ENCODE data around the gene SKIL.
"Not testable (repeated sequence)": the region's sequence is repeated elsewhere in the genome, so short reads cannot be mapped to it uniquely, and the experiment has no call there.

The SKIL gene

GRCh38 chr3:170323331-170323730 is 34.2 kb upstream of the SKIL start:
- Histone ChIP-seq H3K4me3 (ENCODE audit: low read length, poor library complexity, severe bottlenecking) (no peak overlapping the region), H3K36me3 (ENCODE audit: insufficient read depth, low read length) (no peaks in the 10 kb centered on the region), H4K20me1 (ENCODE audit: insufficient read depth, low read length, poor library complexity, severe bottlenecking) (no peaks in the 10 kb centered on the region), H3K4me2 (ENCODE audit: low read depth, low read length, poor library complexity, severe bottlenecking) (no peak overlapping the region), H3K79me2 (ENCODE audit: insufficient read depth, low read length) (no peaks in the 10 kb centered on the region), H3K27me3 (ENCODE audit: insufficient read depth, low read length, poor library complexity, severe bottlenecking) (no peaks in the 10 kb centered on the region), H3F3A (ENCODE audit: low read depth) (no peaks in the 10 kb centered on the region), H2AFZ (ENCODE audit: low read length) (no peak overlapping the region), H3K9ac (ENCODE audit: low read depth, low read length, poor library complexity, severe bottlenecking) (no peak overlapping the region), H3K4me1 (ENCODE audit: insufficient read depth, low read length, poor library complexity, severe bottlenecking) (peaks cover 5% of the 10 kb centered on the region), H3K9me3 (ENCODE audit: insufficient read depth, low read depth, low read length) (no peaks in the 10 kb centered on the region; the same call in 1 of the 2 replicates), H3K9me2 (replicated peaks; ENCODE audit: low read depth, low read length) (no peaks in the 10 kb centered on the region)
- TF ChIP-seq EZH2phosphoT487 (IDR thresholded peaks at IDR 0.05; ENCODE audit: borderline replicate concordance) (no peak), CTCF (conservative IDR thresholded peaks at IDR 0.05; ENCODE audit: low read length) (no peak)

GRCh38 chr3:170324962-170325361 is 32.6 kb upstream of the SKIL start:
- Histone ChIP-seq H2AFZ (ENCODE audit: low read length) (no peak overlapping the region), H4K20me1 (ENCODE audit: insufficient read depth, low read length, poor library complexity, severe bottlenecking) (no peaks in the 10 kb centered on the region), H3K9ac (ENCODE audit: low read depth, low read length, poor library complexity, severe bottlenecking) (no peak overlapping the region)

GRCh38 chr3:170327040-170327808 is 30.3 kb upstream of the SKIL start:
- Histone ChIP-seq H3K27me3 (ENCODE audit: insufficient read depth, low read length, poor library complexity, severe bottlenecking) (no peaks in the 10 kb centered on the region), H3K4me2 (ENCODE audit: low read depth, low read length, poor library complexity, severe bottlenecking) (no peak overlapping the region), H3F3A (ENCODE audit: low read depth) (no peaks in the 10 kb centered on the region), H4K20me1 (ENCODE audit: insufficient read depth, low read length, poor library complexity, severe bottlenecking) (no peaks in the 10 kb centered on the region), H3K4me1 (ENCODE audit: insufficient read depth, low read length, poor library complexity, severe bottlenecking) (peaks cover 12% of the 10 kb centered on the region), H3K4me3 (ENCODE audit: low read length, poor library complexity, severe bottlenecking) (no peak overlapping the region), H3K79me2 (ENCODE audit: insufficient read depth, low read length) (no peaks in the 10 kb centered on the region), H3K9ac (ENCODE audit: low read depth, low read length, poor library complexity, severe bottlenecking) (no peak overlapping the region), H3K9me2 (replicated peaks; ENCODE audit: low read depth, low read length) (no peaks in the 10 kb centered on the region), H3K9me3 (ENCODE audit: insufficient read depth, low read depth, low read length) (no peaks in the 10 kb centered on the region; the same call in 1 of the 2 replicates), H3K36me3 (ENCODE audit: insufficient read depth, low read length) (no peaks in the 10 kb centered on the region), H2AFZ (ENCODE audit: low read length) (no peak overlapping the region)
- no peak for TF ChIP-seq EZH2phosphoT487 (IDR thresholded peaks at IDR 0.05; ENCODE audit: borderline replicate concordance)
- TF ChIP-seq CTCF (conservative IDR thresholded peaks at IDR 0.05; ENCODE audit: low read length): no peak

More at GRCh38 chr3:170324962-170325361, 32.6 kb upstream of the SKIL start:
- Histone ChIP-seq H3K9me2 (replicated peaks; ENCODE audit: low read depth, low read length) (no peaks in the 10 kb centered on the region), H3F3A (ENCODE audit: low read depth) (no peaks in the 10 kb centered on the region), H3K27me3 (ENCODE audit: insufficient read depth, low read length, poor library complexity, severe bottlenecking) (no peaks in the 10 kb centered on the region), H3K4me1 (ENCODE audit: insufficient read depth, low read length, poor library complexity, severe bottlenecking) (peaks cover 5% of the 10 kb centered on the region), H3K4me2 (ENCODE audit: low read depth, low read length, poor library complexity, severe bottlenecking) (no peak overlapping the region), H3K36me3 (ENCODE audit: insufficient read depth, low read length) (no peaks in the 10 kb centered on the region), H3K4me3 (ENCODE audit: low read length, poor library complexity, severe bottlenecking) (no peak overlapping the region), H3K9me3 (ENCODE audit: insufficient read depth, low read depth, low read length) (no peaks in the 10 kb centered on the region; the same call in 1 of the 2 replicates), H3K79me2 (ENCODE audit: insufficient read depth, low read length) (no peaks in the 10 kb centered on the region)
- TF ChIP-seq CTCF (conservative IDR thresholded peaks at IDR 0.05; ENCODE audit: low read length) (0 out of 2 replicates have a peak, but pooled peaks have one; percentile 9), EZH2phosphoT487 (IDR thresholded peaks at IDR 0.05; ENCODE audit: borderline replicate concordance) (no peak)

DNA sequence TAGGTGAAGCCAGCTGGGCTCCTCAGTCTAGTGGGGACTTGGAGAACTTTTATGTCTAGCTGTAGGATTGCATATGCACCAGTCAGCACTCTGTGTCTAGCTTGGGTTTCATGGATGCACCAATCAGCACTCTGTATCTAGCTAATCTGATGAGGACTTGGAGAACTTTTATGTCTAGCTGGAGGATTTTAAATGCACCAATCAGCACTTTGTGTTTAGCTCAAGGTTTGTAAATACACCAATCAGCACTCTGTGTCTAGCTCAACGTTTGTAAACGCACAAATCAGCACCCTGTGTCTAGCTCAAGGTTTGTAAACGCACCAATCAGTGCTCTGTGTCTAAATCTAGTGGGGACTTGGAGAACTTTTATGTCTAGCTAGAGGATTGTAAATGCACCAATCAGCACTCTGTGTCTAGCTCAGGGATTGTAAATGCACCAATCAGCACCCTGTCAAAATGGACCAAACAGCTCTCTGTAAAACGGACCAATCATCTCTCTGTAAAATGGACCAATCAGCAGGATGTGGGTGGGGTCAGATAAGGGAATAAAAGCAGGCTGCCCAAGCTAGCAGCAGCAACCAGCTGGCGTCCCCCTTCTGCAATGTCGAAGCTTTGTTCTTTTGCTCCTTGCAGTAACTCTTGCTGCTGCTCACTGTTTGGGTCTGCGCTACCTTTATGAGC is 29.5 kb upstream of the SKIL start:
- H3K9me2 ChIP-seq (replicated peaks; ENCODE audit: low read depth, low read length); H4K20me1 ChIP-seq (ENCODE audit: insufficient read depth, low read length, poor library complexity, severe bottlenecking); H2AFZ ChIP-seq (ENCODE audit: low read length); H3K9me3 ChIP-seq (ENCODE audit: insufficient read depth, low read depth, low read length); H3K27me3 ChIP-seq (ENCODE audit: insufficient read depth, low read length, poor library complexity, severe bottlenecking); H3K79me2 ChIP-seq (ENCODE audit: insufficient read depth, low read length); H3K4me2 ChIP-seq (ENCODE audit: low read depth, low read length, poor library complexity, severe bottlenecking); H3F3A ChIP-seq (ENCODE audit: low read depth); H3K36me3 ChIP-seq (ENCODE audit: insufficient read depth, low read length); H3K4me3 ChIP-seq (ENCODE audit: low read length, poor library complexity, severe bottlenecking); H3K9ac ChIP-seq (ENCODE audit: low read depth, low read length, poor library complexity, severe bottlenecking): not testable (repeated sequence)
- H3K4me1 ChIP-seq (ENCODE audit: insufficient read depth, low read length, poor library complexity, severe bottlenecking): peaks cover 12% of the 10 kb centered on the region

Data from Loucy (cell line).